Measurements from ENCODE around the gene EXOC3. TPM values are rescaled to one million over a fixed set of nuclear protein-coding genes. Genes with fewer than 3 reads are reported as not detected.
A peak's percentile ranks its signal among the peaks of the same experiment; 100 is the strongest.

EXOC3 gene
- total RNA-seq, 1 donor from 2014 or later = 64.6 TPM

GRCh38 chr5:459562-460272, 16.7 kb downstream of the EXOC3 start:
- peaks cover 29% of the 10 kb centered on the region for H3K36me3 Mint-ChIP-seq
- no peak overlapping the region for H3K4me3 Mint-ChIP-seq
- DNase-seq (ENCODE audit: extremely low spot score, unreplicated experiment) = no peak
- no peaks in the 10 kb centered on the region for H3K4me1 Mint-ChIP-seq (ENCODE audit: unreplicated experiment)
- no peak for TF ChIP-seq CTCF (conservative IDR thresholded peaks at IDR 0.05)
- H3K9me3 Mint-ChIP-seq = no peaks in the 10 kb centered on the region
- H3K27ac Mint-ChIP-seq = peak overlapping the region; percentile 98
- H3K27me3 Mint-ChIP-seq = no peaks in the 10 kb centered on the region

- Mint-ChIP-seq H3K4me1 (ENCODE audit: unreplicated experiment) (no peaks in the 10 kb centered on the region), H3K9me3 (no peaks in the 10 kb centered on the region), H3K27me3 (no peaks in the 10 kb centered on the region), H3K4me3 (no peak overlapping the region), H3K36me3 (peaks cover 29% of the 10 kb centered on the region), H3K27ac (peak overlapping the region; percentile 98)
- no peak for TF ChIP-seq CTCF (conservative IDR thresholded peaks at IDR 0.05)
- DNase-seq (ENCODE audit: extremely low spot score, unreplicated experiment) = no peak
Observed at GRCh38 chr5:460273-460625, 17.3 kb downstream of the EXOC3 start.

GRCh38 chr5:462051-462481, 19.1 kb downstream of the EXOC3 start:
- H3K27ac Mint-ChIP-seq = peak overlapping the region; percentile 34
- no peak overlapping the region for H3K4me3 Mint-ChIP-seq
- DNase-seq (ENCODE audit: extremely low spot score, unreplicated experiment) = peak; percentile 58
- H3K27me3 Mint-ChIP-seq = no peaks in the 10 kb centered on the region
- H3K4me1 Mint-ChIP-seq (ENCODE audit: unreplicated experiment) = no peaks in the 10 kb centered on the region
- H3K36me3 Mint-ChIP-seq = peaks cover 29% of the 10 kb centered on the region
- no peaks in the 10 kb centered on the region for H3K9me3 Mint-ChIP-seq
- no peak for TF ChIP-seq CTCF (conservative IDR thresholded peaks at IDR 0.05)

GRCh38 chr5:463301-463700, 20.3 kb downstream of the EXOC3 start:
- Mint-ChIP-seq H3K36me3 (peaks cover 25% of the 10 kb centered on the region), H3K27me3 (no peaks in the 10 kb centered on the region), H3K4me3 (no peak overlapping the region), H3K27ac (no peak overlapping the region), H3K4me1 (ENCODE audit: unreplicated experiment) (no peaks in the 10 kb centered on the region), H3K9me3 (no peaks in the 10 kb centered on the region)
- no peak for DNase-seq (ENCODE audit: extremely low spot score, unreplicated experiment)
- no peak for TF ChIP-seq CTCF (conservative IDR thresholded peaks at IDR 0.05)

- DNase-seq (ENCODE audit: extremely low spot score, unreplicated experiment) = no peak
- Mint-ChIP-seq H3K4me1 (ENCODE audit: unreplicated experiment) (no peaks in the 10 kb centered on the region), H3K27me3 (no peaks in the 10 kb centered on the region), H3K9me3 (no peaks in the 10 kb centered on the region), H3K4me3 (no peak overlapping the region), H3K36me3 (peaks cover 19% of the 10 kb centered on the region), H3K27ac (no peak overlapping the region)
- TF ChIP-seq CTCF (conservative IDR thresholded peaks at IDR 0.05) = no peak
Observed at GRCh38 chr5:463952-464351, 21.0 kb downstream of the EXOC3 start.
